RWPE1 (cell line): ENCODE results near the gene DCUN1D1.

Experiments
- CTCF ChIA-PET: fragments of 350-600 bp; sonication (Branson Sonifier 250); formaldehyde crosslinking; extraction: SDS; loops from one replicate; lab custom pipeline; 2021; lab: Yijun Ruan, JAX
- POLR2A ChIA-PET: fragments of 400-600 bp; formaldehyde crosslinking; extraction: SDS; loops from one replicate; lab custom pipeline; 2020; ENCODE audit warnings: antibody characterized with exemption; ENCODE audit not compliant: low non-redundant PET; lab: Yijun Ruan, JAX
- DNase-seq: peaks from one replicate; pipeline ENCODE4 v3.0.0; 2012; ENCODE audit warnings: low spot score
- H3K27ac ChIP-seq: fragments of 450-650 bp; 2 replicates; pipeline ENCODE4 v1.5.1; 2017
- TF ChIP-seq, protein P1 (sequence below): fragments of 450-650 bp; conservative IDR thresholded peaks from 2 replicates; pipeline ENCODE4 v1.5.1; 2017; ENCODE audit warnings: low read depth, mild to moderate bottlenecking

Gene DCUN1D1

DNA sequence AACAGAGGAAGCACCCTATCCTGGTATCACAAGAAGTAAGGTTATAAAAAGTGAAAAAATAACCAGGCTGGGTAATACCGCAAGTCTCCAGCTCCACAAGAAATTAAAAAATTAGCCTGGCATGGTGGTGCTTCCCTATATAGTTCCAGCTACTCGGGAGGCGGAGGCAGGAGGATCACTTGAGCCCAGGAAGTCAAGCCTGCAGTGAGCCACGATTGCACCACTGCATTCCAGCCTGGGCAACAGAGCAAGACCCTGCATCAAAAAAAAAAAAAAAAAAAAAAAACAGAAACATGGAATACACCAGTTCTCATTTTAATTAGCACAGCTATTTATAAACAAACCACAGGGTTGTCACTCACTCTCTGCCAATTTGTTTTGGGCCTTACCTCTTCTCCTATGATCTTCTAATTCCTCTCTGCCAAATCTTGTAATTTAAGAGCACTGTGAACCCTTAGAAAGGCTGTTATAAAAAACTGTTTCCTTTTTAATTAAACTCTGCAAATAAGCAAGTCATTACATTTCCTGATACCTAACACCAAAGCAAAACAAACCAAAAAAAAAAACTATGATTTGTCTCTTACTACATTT, 22.6 kb downstream of the DCUN1D1 start:
- TF ChIP-seq, protein P1, sequence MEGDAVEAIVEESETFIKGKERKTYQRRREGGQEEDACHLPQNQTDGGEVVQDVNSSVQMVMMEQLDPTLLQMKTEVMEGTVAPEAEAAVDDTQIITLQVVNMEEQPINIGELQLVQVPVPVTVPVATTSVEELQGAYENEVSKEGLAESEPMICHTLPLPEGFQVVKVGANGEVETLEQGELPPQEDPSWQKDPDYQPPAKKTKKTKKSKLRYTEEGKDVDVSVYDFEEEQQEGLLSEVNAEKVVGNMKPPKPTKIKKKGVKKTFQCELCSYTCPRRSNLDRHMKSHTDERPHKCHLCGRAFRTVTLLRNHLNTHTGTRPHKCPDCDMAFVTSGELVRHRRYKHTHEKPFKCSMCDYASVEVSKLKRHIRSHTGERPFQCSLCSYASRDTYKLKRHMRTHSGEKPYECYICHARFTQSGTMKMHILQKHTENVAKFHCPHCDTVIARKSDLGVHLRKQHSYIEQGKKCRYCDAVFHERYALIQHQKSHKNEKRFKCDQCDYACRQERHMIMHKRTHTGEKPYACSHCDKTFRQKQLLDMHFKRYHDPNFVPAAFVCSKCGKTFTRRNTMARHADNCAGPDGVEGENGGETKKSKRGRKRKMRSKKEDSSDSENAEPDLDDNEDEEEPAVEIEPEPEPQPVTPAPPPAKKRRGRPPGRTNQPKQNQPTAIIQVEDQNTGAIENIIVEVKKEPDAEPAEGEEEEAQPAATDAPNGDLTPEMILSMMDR = no peak
- H3K27ac ChIP-seq = no peak overlapping the region
- ChIA-PET POLR2A (interaction anchor here (0.6 kb wide), 1 partner anchor 51 kb away, joined by 3 read pairs; no protein-coding TSS in a partner anchor), CTCF (interaction anchor here (0.6 kb wide), 1 partner anchor 427 kb away, joined by 5 read pairs; no protein-coding TSS in a partner anchor)
- no peak for DNase-seq

DNA sequence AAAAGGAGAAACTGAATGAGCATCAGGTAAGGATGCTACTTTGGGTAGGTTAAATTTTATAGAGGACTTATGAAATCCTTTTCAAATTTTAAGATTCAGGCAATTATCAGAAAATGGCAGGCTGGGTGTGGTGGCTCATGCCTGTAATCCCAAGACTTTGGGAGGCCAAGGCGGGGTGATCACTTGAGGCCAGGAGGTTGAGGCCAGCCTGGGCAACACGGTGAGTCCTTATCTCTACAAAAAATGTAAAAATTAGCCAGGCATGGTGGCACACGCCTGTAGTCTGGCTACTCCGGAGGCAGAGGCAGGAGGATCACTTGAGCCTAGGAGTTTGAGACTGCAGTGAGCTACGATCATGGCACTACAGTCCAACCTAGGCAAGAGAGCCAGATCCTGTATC, 23.1 kb downstream of the DCUN1D1 start:
- POLR2A ChIA-PET = interaction anchor here (0.6 kb wide), 1 partner anchor 50 kb away, joined by 3 read pairs; no protein-coding TSS in a partner anchor
- H3K27ac ChIP-seq = no peak overlapping the region
- CTCF ChIA-PET = interaction anchor here (0.6 kb wide), 1 partner anchor 428 kb away, joined by 5 read pairs; no protein-coding TSS in a partner anchor
- TF ChIP-seq, protein P1 = no peak
- DNase-seq = no peak

DNA sequence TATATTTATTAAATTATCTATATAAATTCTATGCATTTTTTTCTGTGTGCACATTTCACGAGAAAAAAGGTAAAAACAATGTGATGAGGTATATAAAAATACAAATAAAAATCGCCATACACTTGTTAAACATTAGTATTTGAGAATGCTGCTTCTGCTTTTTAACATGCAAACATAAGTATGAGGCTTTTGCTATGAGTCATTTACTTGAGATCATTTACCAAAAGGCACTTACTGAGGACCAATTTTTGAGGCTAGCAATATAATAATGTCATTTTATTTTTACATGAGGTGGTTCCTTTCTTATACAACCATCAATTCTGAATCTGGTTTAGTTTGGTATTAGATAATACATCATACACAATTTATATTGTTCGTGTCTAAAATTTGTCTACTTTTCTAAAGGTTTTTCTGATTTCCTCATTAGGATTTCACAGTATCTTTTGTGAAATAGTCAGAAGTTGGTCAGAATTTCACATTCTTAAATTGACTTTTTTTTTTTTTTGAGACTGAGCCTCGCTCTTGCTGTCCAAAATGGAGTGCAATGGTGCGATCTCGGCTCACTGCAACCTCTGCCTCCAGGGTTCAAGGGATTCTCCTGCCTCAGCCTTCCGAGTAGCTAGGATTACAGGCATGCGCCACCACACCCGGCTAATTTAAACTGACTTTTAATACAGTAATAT, 25.6 kb downstream of the DCUN1D1 start:
- ChIA-PET POLR2A (no interaction called here), CTCF (no interaction called here)
- TF ChIP-seq, protein P1 = no peak
- DNase-seq = no peak
- H3K27ac ChIP-seq = no peak overlapping the region

DNA sequence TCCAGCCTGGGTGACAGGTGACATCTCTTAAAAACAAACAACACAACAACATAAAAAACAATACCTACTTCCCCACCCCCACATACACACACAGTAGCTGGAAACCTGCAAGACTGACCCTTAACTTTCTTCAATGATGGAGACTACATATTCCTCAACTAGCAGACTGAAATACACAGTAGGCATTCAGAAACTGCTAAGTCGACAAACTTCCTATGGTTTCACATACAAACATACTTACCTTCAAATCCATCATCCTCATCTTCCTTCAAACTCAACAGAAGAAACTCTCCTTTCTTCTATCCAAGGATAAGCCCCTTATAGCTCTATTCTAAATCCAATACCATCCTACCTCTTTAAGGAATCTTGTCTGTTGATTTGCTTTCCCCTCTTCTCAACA, 30.6 kb downstream of the DCUN1D1 start:
- ChIA-PET POLR2A (no interaction called here), CTCF (no interaction called here)
- TF ChIP-seq, protein P1 = no peak
- DNase-seq = no peak
- H3K27ac ChIP-seq = no peak overlapping the region

DNA sequence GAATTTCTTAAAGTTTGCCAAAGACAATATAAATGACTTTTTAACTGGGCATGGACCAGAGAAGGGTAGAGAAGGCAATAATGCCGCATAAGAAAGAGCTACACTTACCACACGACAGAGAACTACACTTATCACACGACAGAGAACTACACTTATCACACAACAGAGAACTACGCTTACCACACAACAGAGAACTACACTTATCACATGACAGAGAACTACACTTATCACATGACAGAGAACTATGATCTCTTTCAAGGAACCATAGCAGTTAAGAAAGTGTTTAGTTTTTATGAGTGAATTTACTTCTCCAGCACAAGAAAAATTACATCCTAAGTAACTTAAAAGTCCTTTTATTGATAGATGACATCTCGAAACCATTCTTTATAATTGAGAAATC, 32.0 kb downstream of the DCUN1D1 start:
- POLR2A ChIA-PET = no interaction called here
- H3K27ac ChIP-seq = no peak overlapping the region

DNA sequence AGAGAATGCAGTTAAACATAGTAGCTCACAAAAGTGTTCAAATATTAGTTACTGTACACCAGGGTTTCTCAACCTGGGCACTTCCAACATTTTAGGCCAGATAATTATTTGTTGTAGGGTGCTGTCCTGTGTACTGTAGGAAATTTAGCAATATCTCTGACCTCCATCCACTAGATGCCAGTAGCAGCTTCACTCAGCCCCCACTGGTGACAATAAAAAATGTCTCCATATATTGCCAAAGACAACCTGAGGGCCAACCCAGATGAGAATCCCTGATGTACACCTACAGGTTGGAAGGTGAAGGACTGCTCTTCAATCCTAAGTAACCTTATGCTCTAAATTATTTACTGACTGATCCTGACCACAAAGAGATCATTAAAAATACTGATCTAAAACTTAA, 32.5 kb downstream of the DCUN1D1 start:
- TF ChIP-seq, protein P1 = no peak
- DNase-seq = no peak
- ChIA-PET POLR2A (no interaction called here), CTCF (no interaction called here)
- H3K27ac ChIP-seq = no peak overlapping the region

More for the DNA sequence above, 32.0 kb downstream of the DCUN1D1 start:
- CTCF ChIA-PET = no interaction called here
- no peak for DNase-seq
- TF ChIP-seq, protein P1 = no peak
